Immature natural killer cell (primary cell): ENCODE results near the gene NFATC2. TPM values are rescaled to one million over a fixed set of nuclear protein-coding genes. Genes with fewer than 3 reads are reported as not detected.
A peak's percentile ranks its signal among the peaks of the same experiment; 100 is the strongest.
"Not testable (repeated sequence)": the region's sequence is repeated elsewhere in the genome, so short reads cannot be mapped to it uniquely, and the experiment has no call there.

ENCODE experiments used
- DNase-seq, 3 donors: peaks; one replicate each; pipeline ENCODE4 v3.0.0; 2022; ENCODE audit warnings: mixed read lengths in 1 of 3
- H3K27ac Mint-ChIP-seq, 6 donors: one replicate each; pipeline ENCODE4 v1.8.0; 2020; ENCODE audit warnings: mixed read lengths in 6 of 6, mild to moderate bottlenecking in 5 of 6, inconsistent platforms in 4 of 6, moderate library complexity in 3 of 6
- H3K27me3 Mint-ChIP-seq, 3 donors: one replicate each; pipeline ENCODE4 v1.8.0; 2020 to 2021; ENCODE audit warnings: low read depth in 3 of 3, mild to moderate bottlenecking in 3 of 3, mixed read lengths in 3 of 3, moderate library complexity in 3 of 3, inconsistent platforms in 1 of 3
- H3K36me3 Mint-ChIP-seq, 3 donors: one replicate each; pipeline ENCODE4 v1.8.0; 2020; ENCODE audit warnings: mixed read lengths in 3 of 3, inconsistent platforms in 2 of 3, mild to moderate bottlenecking in 2 of 3
- H3K4me1 Mint-ChIP-seq, 2 donors: one replicate each; pipeline ENCODE4 v1.8.0; 2020; ENCODE audit warnings: inconsistent platforms in 2 of 2, mild to moderate bottlenecking in 2 of 2, mixed read lengths in 2 of 2, moderate library complexity in 1 of 2
- H3K4me3 Mint-ChIP-seq, 5 donors: one replicate each; pipeline ENCODE4 v1.8.0; 2020; ENCODE audit warnings: mild to moderate bottlenecking in 5 of 5, mixed read lengths in 5 of 5, inconsistent platforms in 3 of 5, moderate library complexity in 3 of 5
- H3K9me3 Mint-ChIP-seq, 6 donors: one replicate each; pipeline ENCODE4 v1.8.0; 2020; ENCODE audit warnings: mild to moderate bottlenecking in 6 of 6, mixed read lengths in 6 of 6, inconsistent platforms in 4 of 6, moderate library complexity in 3 of 6
- polyA plus RNA-seq, 3 donors: library from polyadenylated mRNA; unstranded; fragments of 300-500 nt; fragmentation: Illumina TruSeq; gene quantifications; one replicate each; pipeline ENCODE4 v1.2.3, GENCODE V29; 2021

NFATC2 gene
- polyA plus RNA-seq, 3 donors from 2014 or later, result 14.5 to 101 (median 21.3) TPM

- H3K27me3 Mint-ChIP-seq, result peaks cover 1 to 2% (median 2%) of the 10 kb centered on the region in 3 donors
- H3K27ac Mint-ChIP-seq, result peak overlapping the region in 5 of 6 donors; percentile 18 to 85 (median 75)
- peaks cover 33 to 63% (median 45%) of the 10 kb centered on the region in 3 donors for H3K36me3 Mint-ChIP-seq
- H3K9me3 Mint-ChIP-seq, result no peaks in the 10 kb centered on the region
- no peak for DNase-seq
- H3K4me3 Mint-ChIP-seq, result peak overlapping the region in 1 of 5 donors; percentile 40
- peaks cover 59 to 84% of the 10 kb centered on the region in 2 donors for H3K4me1 Mint-ChIP-seq
Observed at GRCh38 chr20:51473256-51473655, 69.3 kb downstream of the NFATC2 start.

- H3K27me3 Mint-ChIP-seq, result peaks cover 0 to 2% (median 2%) of the 10 kb centered on the region in 3 donors
- no peaks in the 10 kb centered on the region for H3K9me3 Mint-ChIP-seq
- peak overlapping the region; percentile 58 to 77 (median 66) for H3K27ac Mint-ChIP-seq
- H3K4me1 Mint-ChIP-seq, result peaks cover 42 to 69% of the 10 kb centered on the region in 2 donors
- peak overlapping the region in 2 of 5 donors; percentile 24 to 26 for H3K4me3 Mint-ChIP-seq
- no peak for DNase-seq
- peaks cover 32 to 59% (median 33%) of the 10 kb centered on the region in 3 donors for H3K36me3 Mint-ChIP-seq
Observed at GRCh38 chr20:51470907-51471411, 71.6 kb downstream of the NFATC2 start.

- peaks cover 0 to 2% (median 2%) of the 10 kb centered on the region in 3 donors for H3K27me3 Mint-ChIP-seq
- H3K4me1 Mint-ChIP-seq, result peaks cover 40 to 68% of the 10 kb centered on the region in 2 donors
- H3K36me3 Mint-ChIP-seq, result peaks cover 35 to 55% (median 36%) of the 10 kb centered on the region in 3 donors
- H3K4me3 Mint-ChIP-seq, result peak overlapping the region in 2 of 5 donors; percentile 24 to 26
- DNase-seq, result no peak
- H3K9me3 Mint-ChIP-seq, result no peaks in the 10 kb centered on the region
- peak overlapping the region; percentile 58 to 77 (median 66) for H3K27ac Mint-ChIP-seq
Observed at GRCh38 chr20:51470499-51470820, 72.1 kb downstream of the NFATC2 start.

- Mint-ChIP-seq H3K27me3 (peaks cover 0 to 2% (median 0%) of the 10 kb centered on the region in 3 donors), H3K4me3 (peak overlapping the region in 1 of 5 donors; percentile 42), H3K36me3 (peaks cover 39 to 53% (median 41%) of the 10 kb centered on the region in 3 donors), H3K27ac (peak overlapping the region; percentile 39 to 84 (median 69)), H3K9me3 (no peaks in the 10 kb centered on the region), H3K4me1 (peaks cover 41 to 69% of the 10 kb centered on the region in 2 donors)
- DNase-seq, result no peak
Observed at GRCh38 chr20:51469578-51470498, 72.7 kb downstream of the NFATC2 start.

- peaks cover 37 to 52% (median 39%) of the 10 kb centered on the region in 3 donors for H3K36me3 Mint-ChIP-seq
- H3K4me1 Mint-ChIP-seq, result peaks cover 44 to 72% of the 10 kb centered on the region in 2 donors
- peak overlapping the region; percentile 39 to 84 (median 69) for H3K27ac Mint-ChIP-seq
- DNase-seq, result no peak
- H3K4me3 Mint-ChIP-seq, result no peak overlapping the region
- H3K27me3 Mint-ChIP-seq, result peaks cover 0 to 6% (median 0%) of the 10 kb centered on the region in 3 donors
- no peaks in the 10 kb centered on the region for H3K9me3 Mint-ChIP-seq
Observed at GRCh38 chr20:51469046-51469445, 73.5 kb downstream of the NFATC2 start.

GRCh38 chr20:51468636-51469035, 73.9 kb downstream of the NFATC2 start:
- H3K9me3 Mint-ChIP-seq, result no peaks in the 10 kb centered on the region
- H3K4me3 Mint-ChIP-seq, result no peak overlapping the region
- peaks cover 44 to 72% of the 10 kb centered on the region in 2 donors for H3K4me1 Mint-ChIP-seq
- peaks cover 0 to 6% (median 0%) of the 10 kb centered on the region in 3 donors for H3K27me3 Mint-ChIP-seq
- peak overlapping the region in 2 of 6 donors; percentile 40 to 43 for H3K27ac Mint-ChIP-seq
- no peak for DNase-seq
- H3K36me3 Mint-ChIP-seq, result peaks cover 34 to 52% (median 36%) of the 10 kb centered on the region in 3 donors

- Mint-ChIP-seq H3K27ac (peak overlapping the region in 3 of 6 donors; percentile 43 to 75 (median 51)), H3K9me3 (no peaks in the 10 kb centered on the region)
Observed at GRCh38 chr20:51467956-51468626, 74.4 kb downstream of the NFATC2 start.

GRCh38 chr20:51463998-51464397, 78.5 kb downstream of the NFATC2 start:
- Mint-ChIP-seq H3K27me3 (peaks cover 0 to 11% (median 2%) of the 10 kb centered on the region in 3 donors), H3K27ac (peak overlapping the region; percentile 20 to 79 (median 57)), H3K9me3 (no peaks in the 10 kb centered on the region), H3K4me3 (no peak overlapping the region), H3K36me3 (peaks cover 12 to 27% (median 19%) of the 10 kb centered on the region in 3 donors), H3K4me1 (peaks cover 37 to 45% of the 10 kb centered on the region in 2 donors)
- DNase-seq, result no peak

More at GRCh38 chr20:51467956-51468626, 74.4 kb downstream of the NFATC2 start:
- Mint-ChIP-seq H3K27me3 (peaks cover 0 to 6% (median 0%) of the 10 kb centered on the region in 3 donors), H3K4me3 (no peak overlapping the region), H3K36me3 (peaks cover 32 to 51% (median 34%) of the 10 kb centered on the region in 3 donors), H3K4me1 (peaks cover 47 to 70% of the 10 kb centered on the region in 2 donors)
- no peak for DNase-seq

- Mint-ChIP-seq H3K4me3 (no peak overlapping the region), H3K4me1 (peaks cover 40 to 46% of the 10 kb centered on the region in 2 donors), H3K27me3 (peaks cover 0 to 11% (median 2%) of the 10 kb centered on the region in 3 donors), H3K36me3 (peaks cover 12 to 30% (median 19%) of the 10 kb centered on the region in 3 donors), H3K27ac (peak overlapping the region; percentile 20 to 79 (median 55)), H3K9me3 (no peaks in the 10 kb centered on the region)
- DNase-seq, result no peak
Observed at GRCh38 chr20:51463560-51463959, 79.0 kb downstream of the NFATC2 start.

- H3K9me3 Mint-ChIP-seq, result no peaks in the 10 kb centered on the region
- H3K36me3 Mint-ChIP-seq, result peaks cover 12 to 30% (median 19%) of the 10 kb centered on the region in 3 donors
- peaks cover 0 to 14% (median 2%) of the 10 kb centered on the region in 3 donors for H3K27me3 Mint-ChIP-seq
- no peak for DNase-seq
- no peak overlapping the region for H3K4me3 Mint-ChIP-seq
- peaks cover 42 to 45% of the 10 kb centered on the region in 2 donors for H3K4me1 Mint-ChIP-seq
- peak overlapping the region in 2 of 6 donors; percentile 11 to 56 for H3K27ac Mint-ChIP-seq
Observed at GRCh38 chr20:51462566-51463276, 79.8 kb downstream of the NFATC2 start.

- H3K9me3 Mint-ChIP-seq, DNase-seq, H3K4me3 Mint-ChIP-seq, H3K27ac Mint-ChIP-seq: not testable (repeated sequence)
- H3K36me3 Mint-ChIP-seq, result peaks cover 12 to 30% (median 19%) of the 10 kb centered on the region in 3 donors
- peaks cover 50 to 51% of the 10 kb centered on the region in 2 donors for H3K4me1 Mint-ChIP-seq
- peaks cover 0 to 18% (median 2%) of the 10 kb centered on the region in 3 donors for H3K27me3 Mint-ChIP-seq
Observed at GRCh38 chr20:51461846-51462245, 80.7 kb downstream of the NFATC2 start.

GRCh38 chr20:51461306-51461705, 81.2 kb downstream of the NFATC2 start:
- no peak overlapping the region for H3K4me3 Mint-ChIP-seq
- no peak for DNase-seq
- H3K4me1 Mint-ChIP-seq, result peaks cover 53 to 55% of the 10 kb centered on the region in 2 donors
- peaks cover 10 to 27% (median 19%) of the 10 kb centered on the region in 3 donors for H3K36me3 Mint-ChIP-seq
- H3K9me3 Mint-ChIP-seq, result no peaks in the 10 kb centered on the region
- peaks cover 0 to 18% (median 2%) of the 10 kb centered on the region in 3 donors for H3K27me3 Mint-ChIP-seq
- H3K27ac Mint-ChIP-seq, result peak overlapping the region in 3 of 6 donors; percentile 30 to 67 (median 64)
